PC-3 (cell line): ENCODE measurements around the gene CORO1C. TPM values are rescaled to one million over a fixed set of nuclear protein-coding genes. Genes with fewer than 3 reads are reported as not detected.

ENCODE experiments used
- ATAC-seq: fragments of 200-7000 bp; cut with Tn5 transposase; 2 replicates; pipeline ENCODE4 v1.9.1; 2020; ENCODE audit warnings: mild to moderate bottlenecking, moderate library complexity
- BruUV-seq: library from RNA; stranded (reverse); fragments of 400-500 nt; replicated peaks from 2 replicates; lab custom pipeline; 2021; lab: Mats Ljungman, UMichigan
- CTCF ChIA-PET: fragments of 300-600 bp; sonication (Branson Sonifier 250); formaldehyde crosslinking; loops from one replicate; lab custom pipeline; 2022; ENCODE audit warnings: antibody characterized with exemption; lab: Charles Lee
- POLR2A ChIA-PET: fragments of 300-600 bp; sonication (Branson Sonifier 250); formaldehyde crosslinking; loops from one replicate; lab custom pipeline; 2022; ENCODE audit warnings: antibody characterized with exemption; ENCODE audit not compliant: unreplicated experiment; lab: Charles Lee
- DNase-seq: peaks from one replicate; pipeline ENCODE4 v3.0.0-alpha.2; 2015
- H2AFZ ChIP-seq: fragments of 300-600 bp; sonication (generic); 2 replicates; pipeline ENCODE4 v1.6.0; 2016; ENCODE audit warnings: antibody characterized with exemption, low read length
- H3F3A ChIP-seq: fragments of 300-600 bp; sonication (generic); one replicate; pipeline ENCODE4 v1.6.0; 2017; ENCODE audit warnings: antibody characterized with exemption, low read length, control low read depth, mild to moderate bottlenecking; ENCODE audit not compliant: unreplicated experiment
- H3K27ac ChIP-seq: fragments of 300-600 bp; sonication (generic); 2 replicates; pipeline ENCODE4 v1.5.1; 2016; ENCODE audit warnings: mild to moderate bottlenecking, low read length
- H3K27me3 ChIP-seq: fragments of 300-600 bp; sonication (generic); 2 replicates; pipeline ENCODE4 v1.6.1; 2016; ENCODE audit warnings: low read length, mixed read lengths
- H3K36me3 ChIP-seq: fragments of 300-600 bp; sonication (generic); 2 replicates; pipeline ENCODE4 v1.6.1; 2016; ENCODE audit warnings: low read depth, mixed run types, low read length, mixed read lengths
- H3K4me1 ChIP-seq: fragments of 300-600 bp; sonication (generic); 2 replicates; pipeline ENCODE4 v1.5.1; 2016; ENCODE audit warnings: low read length; ENCODE audit not compliant: insufficient read depth
- H3K4me2 ChIP-seq: fragments of 300-600 bp; sonication (generic); 2 replicates; pipeline ENCODE4 v1.6.0; 2016; ENCODE audit warnings: low read length
- H3K4me3 ChIP-seq: fragments of 300-600 bp; sonication (generic); 2 replicates; pipeline ENCODE4 v1.5.1; 2016; ENCODE audit warnings: mild to moderate bottlenecking, low read length, mixed read lengths
- H3K79me2 ChIP-seq: fragments of 300-600 bp; sonication (generic); 2 replicates; pipeline ENCODE4 v1.6.1; 2017; ENCODE audit warnings: low read length, mixed read lengths
- H3K9ac ChIP-seq: fragments of 300-600 bp; sonication (generic); 2 replicates; pipeline ENCODE4 v1.6.0; 2016; ENCODE audit warnings: mild to moderate bottlenecking, low read length
- H3K9me2 ChIP-seq: fragments of 300-600 bp; sonication (generic); replicated peaks from 2 replicates; pipeline ENCODE4 v1.6.1; 2016; ENCODE audit warnings: mixed run types, low read length, mixed read lengths
- H3K9me3 ChIP-seq: fragments of 300-600 bp; sonication (generic); 2 replicates; pipeline ENCODE4 v1.6.1; 2016; ENCODE audit warnings: low read length, mixed read lengths
- H4K20me1 ChIP-seq: fragments of 300-600 bp; sonication (generic); 2 replicates; pipeline ENCODE4 v1.6.1; 2016; ENCODE audit warnings: low read length, mixed read lengths
- CTCF ChIP-seq: fragments of 300-600 bp; sonication (generic); conservative IDR thresholded peaks from 2 replicates; pipeline ENCODE4 v1.5.1; 2017; ENCODE audit warnings: antibody characterized with exemption, low read depth, mild to moderate bottlenecking, low read length
- EZH2 ChIP-seq: fragments of 300-600 bp; sonication (generic); IDR thresholded peaks from one replicate; pipeline ENCODE4 v1.6.1; 2017; ENCODE audit warnings: antibody characterized with exemption, mild to moderate bottlenecking, low read length; ENCODE audit not compliant: unreplicated experiment
- EZH2phosphoT487 ChIP-seq: fragments of 300-600 bp; sonication (generic); IDR thresholded peaks from 2 replicates; pipeline ENCODE4 v1.6.1; 2018; ENCODE audit warnings: mild to moderate bottlenecking, antibody characterized with exemption, low read length, borderline replicate concordance
- intact Hi-C: fragments of 100-400 bp; cut with micrococcal nuclease; formaldehyde crosslinking; loops from 2 replicates; pipeline ENCODE4 v1.9.0; 2023
- total RNA-seq: library from RNA; depleted of rRNA; stranded (reverse); fragments of >200 nt; gene quantifications from 2 replicates; pipeline ENCODE4 v1.2.3, GENCODE V29; 2014

CORO1C gene
- total RNA-seq, 1 experiment from 2014 or later: 179 TPM

DNA sequence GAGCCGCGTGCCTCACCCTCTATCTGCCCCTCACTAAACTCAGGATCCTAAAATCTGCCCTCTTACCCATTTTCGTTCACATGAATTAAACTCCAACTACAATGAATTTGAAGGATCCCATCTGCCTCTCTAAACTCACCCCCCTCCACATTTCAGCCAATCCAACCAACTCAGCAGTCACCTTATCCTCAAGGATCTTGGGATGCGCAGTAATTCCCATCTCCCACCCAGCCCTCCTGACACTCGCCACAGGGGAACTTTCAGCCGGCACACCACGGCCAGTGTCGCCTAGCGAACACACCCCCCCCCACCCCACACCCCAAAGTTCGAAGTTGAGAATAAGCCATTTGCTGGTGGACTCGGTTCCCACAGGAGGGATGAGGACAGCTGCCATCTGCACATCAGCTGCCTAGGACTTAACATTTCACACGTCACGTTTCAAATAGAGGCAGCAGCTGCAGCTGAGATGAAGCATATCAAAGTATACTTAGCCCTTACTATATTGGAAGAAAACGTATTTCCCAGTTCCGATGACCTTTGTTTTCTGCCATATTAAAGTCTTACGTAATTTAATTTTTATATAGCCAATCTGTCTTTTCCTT lies 88.9 kb downstream of the CORO1C start:
- Histone ChIP-seq H3K4me1 (peaks cover 18% of the 10 kb centered on the region), H4K20me1 (no peaks in the 10 kb centered on the region), H3K27ac (no peak overlapping the region), H3K9me3 (no peaks in the 10 kb centered on the region), H3K4me3 (no peak overlapping the region), H3F3A (no peaks in the 10 kb centered on the region), H3K79me2 (no peaks in the 10 kb centered on the region), H3K27me3 (no peaks in the 10 kb centered on the region), H3K36me3 (peaks cover 30% of the 10 kb centered on the region), H2AFZ (no peak overlapping the region), H3K4me2 (no peak overlapping the region), H3K9me2 (no peaks in the 10 kb centered on the region), H3K9ac (no peak overlapping the region)
- CTCF ChIA-PET: no interaction called here
- no peak for DNase-seq
- no TSS peak for BruUV-seq
- POLR2A ChIA-PET: no interaction called here
- intact Hi-C loops: no loop called here
- no peak for TF ChIP-seq EZH2
- TF ChIP-seq CTCF: no peak
- TF ChIP-seq EZH2phosphoT487: no peak
- ATAC-seq: no peak

GRCh38 chr12:108641446-108642268 lies 89.7 kb downstream of the CORO1C start:
- Histone ChIP-seq H3K4me2 (no peak overlapping the region), H3K9me3 (no peaks in the 10 kb centered on the region), H3K4me1 (peaks cover 18% of the 10 kb centered on the region), H3F3A (no peaks in the 10 kb centered on the region), H3K4me3 (no peak overlapping the region), H3K79me2 (no peaks in the 10 kb centered on the region), H3K27me3 (no peaks in the 10 kb centered on the region), H4K20me1 (no peaks in the 10 kb centered on the region), H3K36me3 (peaks cover 23% of the 10 kb centered on the region), H2AFZ (no peak overlapping the region), H3K9ac (no peak overlapping the region), H3K27ac (no peak overlapping the region), H3K9me2 (no peaks in the 10 kb centered on the region)
- POLR2A ChIA-PET: no interaction called here
- CTCF ChIA-PET: no interaction called here
- intact Hi-C loops: no loop called here
- ATAC-seq: no peak
- BruUV-seq: no TSS peak
- DNase-seq: no peak
- TF ChIP-seq EZH2: no peak
- no peak for TF ChIP-seq EZH2phosphoT487
- no peak for TF ChIP-seq CTCF
